ENCODE data around the gene RDH16.
"Not testable (repeated sequence)": the region's sequence is repeated elsewhere in the genome, so short reads cannot be mapped to it uniquely, and the experiment has no call there.

RDH16 gene

DNA sequence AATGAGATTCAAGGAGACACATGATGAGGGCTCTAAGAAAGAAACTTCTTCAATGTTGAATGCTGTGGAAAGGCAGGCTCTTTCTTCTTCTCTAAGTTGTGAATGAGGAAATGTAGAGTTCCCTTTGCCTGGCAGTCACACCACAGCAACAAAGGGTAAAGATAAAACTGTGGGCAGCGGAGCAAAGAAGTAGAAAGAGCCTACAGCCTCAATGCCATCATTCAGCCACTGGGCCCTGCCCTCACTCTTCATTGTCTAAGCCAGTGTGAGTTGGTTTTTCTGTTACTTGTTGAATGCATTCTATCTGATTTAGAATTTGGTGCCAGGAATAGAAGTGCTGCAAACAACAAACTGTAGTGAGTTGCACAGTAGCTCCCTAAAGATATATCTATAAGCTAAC lies 35.4 kb downstream of the RDH16 start:
- Histone ChIP-seq H3K4me3 (no peak overlapping the region), H3K4me1 (no peaks in the 10 kb centered on the region), H3K27me3 (no peaks in the 10 kb centered on the region), H3K9me3 (peaks cover 0 to 5% (median 0%) of the 10 kb centered on the region in 3 donors), H3K36me3 (no peaks in the 10 kb centered on the region), H3K27ac (no peak overlapping the region)
- TF ChIP-seq CTCF (IDR thresholded peaks at IDR 0.05), result no peak
- DNase-seq, result no peak
- intact Hi-C loops (cut with DNase I; ENCODE audit: low total_unique reads), result no loop called here

GRCh38 chr12:56921346-56921745 lies 36.1 kb downstream of the RDH16 start:
- Histone ChIP-seq H3K27ac (no peak overlapping the region), H3K4me3 (no peak overlapping the region), H3K36me3 (no peaks in the 10 kb centered on the region), H3K27me3 (no peaks in the 10 kb centered on the region), H3K4me1 (no peaks in the 10 kb centered on the region), H3K9me3 (peaks cover 0 to 5% (median 0%) of the 10 kb centered on the region in 3 donors)
- intact Hi-C loops (cut with DNase I; ENCODE audit: low total_unique reads), result no loop called here
- no peak for DNase-seq
- no peak for TF ChIP-seq CTCF (IDR thresholded peaks at IDR 0.05)

- H3K4me3 ChIP-seq; H3K27me3 ChIP-seq; H3K4me1 ChIP-seq; H3K36me3 ChIP-seq; DNase-seq; H3K9me3 ChIP-seq; intact Hi-C loops (cut with DNase I; ENCODE audit: low total_unique reads); H3K27ac ChIP-seq: not testable (repeated sequence)
Measured at GRCh38 chr12:56918139-56918538, 39.3 kb downstream of the RDH16 start.

DNA sequence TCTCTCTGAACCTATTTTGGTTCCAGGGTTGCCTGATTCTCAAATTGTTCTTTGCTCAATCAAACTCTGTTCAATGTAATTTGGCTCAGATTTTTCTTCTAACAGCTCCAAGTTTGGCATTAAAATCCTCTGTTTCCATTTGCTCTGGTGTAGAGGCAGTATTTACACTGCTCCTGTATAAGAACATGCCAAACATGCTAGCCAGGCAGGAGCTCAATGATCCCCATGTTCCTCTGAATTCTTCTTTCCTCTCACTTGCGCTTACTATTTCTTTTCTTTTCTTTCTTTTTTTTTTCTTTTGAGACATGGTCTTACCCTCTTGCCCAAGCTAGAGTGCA lies 40.4 kb downstream of the RDH16 start:
- DNase-seq, result no peak
- Histone ChIP-seq H3K4me1 (no peaks in the 10 kb centered on the region), H3K27ac (no peak overlapping the region), H3K9me3 (peaks cover 0 to 5% (median 0%) of the 10 kb centered on the region in 3 donors), H3K4me3 (no peak overlapping the region), H3K36me3 (no peaks in the 10 kb centered on the region), H3K27me3 (no peaks in the 10 kb centered on the region)
- intact Hi-C loops (cut with DNase I; ENCODE audit: low total_unique reads), result no loop called here
- TF ChIP-seq CTCF (IDR thresholded peaks at IDR 0.05), result no peak

DNA sequence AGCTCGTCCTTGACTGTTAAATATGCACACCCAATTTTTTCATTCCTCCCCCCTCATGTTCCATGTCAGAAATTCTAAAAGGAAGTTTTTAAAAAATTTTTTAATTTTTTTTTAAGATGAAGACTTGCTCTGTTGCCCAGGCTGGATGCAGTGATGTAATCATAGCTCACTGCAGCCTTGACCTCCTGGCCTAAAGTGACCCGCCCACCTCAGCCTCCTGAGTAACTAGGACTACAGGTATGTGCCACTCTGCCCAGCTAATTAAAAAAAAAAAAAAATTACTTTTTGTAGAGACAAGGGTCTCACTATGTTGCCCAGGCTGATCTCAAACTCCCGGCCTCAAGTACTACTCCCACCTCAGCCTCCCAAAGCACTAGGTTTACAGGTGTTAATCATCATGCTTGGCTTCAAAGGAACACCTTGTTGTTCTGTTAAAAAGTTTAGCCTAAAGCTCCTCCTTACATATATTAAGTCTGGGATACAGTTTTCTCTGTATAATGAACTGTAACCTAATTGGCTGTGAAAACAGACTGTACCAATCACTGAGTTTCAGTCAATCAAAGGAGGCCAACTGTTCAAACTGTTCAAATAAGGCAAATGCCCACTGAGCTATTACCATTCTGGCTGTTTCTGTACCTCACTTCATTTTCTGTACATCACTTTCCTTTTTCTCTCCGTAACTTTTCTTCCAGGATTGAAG lies 41.0 kb downstream of the RDH16 start:
- no peaks in the 10 kb centered on the region for H3K4me1 ChIP-seq
- intact Hi-C loops (cut with DNase I; ENCODE audit: low total_unique reads), result no loop called here
- peaks cover 0 to 5% (median 0%) of the 10 kb centered on the region in 3 donors for H3K9me3 ChIP-seq
- no peak for DNase-seq
- H3K4me3 ChIP-seq, result no peak overlapping the region
- no peaks in the 10 kb centered on the region for H3K27me3 ChIP-seq
- H3K27ac ChIP-seq, result no peak overlapping the region
- H3K36me3 ChIP-seq, result no peaks in the 10 kb centered on the region
- no peak for TF ChIP-seq CTCF (IDR thresholded peaks at IDR 0.05)

GRCh38 chr12:56914724-56915123 lies 42.7 kb downstream of the RDH16 start:
- H3K27me3 ChIP-seq, result no peaks in the 10 kb centered on the region
- no peaks in the 10 kb centered on the region for H3K36me3 ChIP-seq
- intact Hi-C loops (cut with DNase I; ENCODE audit: low total_unique reads), result no loop called here
- H3K27ac ChIP-seq, result no peak overlapping the region
- peaks cover 0 to under 1% (median 0%) of the 10 kb centered on the region in 3 donors for H3K9me3 ChIP-seq
- H3K4me1 ChIP-seq, result no peaks in the 10 kb centered on the region
- no peak overlapping the region for H3K4me3 ChIP-seq
- no peak for TF ChIP-seq CTCF (IDR thresholded peaks at IDR 0.05)
- no peak for DNase-seq
